Skeletal muscle cell (primary cell): ENCODE measurements around the gene RC3H1.
A peak's percentile ranks its signal among the peaks of the same experiment; 100 is the strongest.
"Not testable (repeated sequence)": the region's sequence is repeated elsewhere in the genome, so short reads cannot be mapped to it uniquely, and the experiment has no call there.

Source experiments
- DNase-seq: peaks from one replicate; pipeline ENCODE4 v3.0.0-alpha.2; 2010; ENCODE audit warnings: low read depth
- H3K4me3 ChIP-seq: 2 replicates; pipeline ENCODE4 v1.5.1; 2011; ENCODE audit warnings: low read depth, mild to moderate bottlenecking, control low read depth, low read length, moderate library complexity

The RC3H1 gene

GRCh38 chr1:174022080-174022975 is at the start of gene RC3H1:
RC3H1 (minus strand) TSS chr1:174022357; CDS start chr1:173992985, 29,372 bp downstream.
- H3K4me3 ChIP-seq, result peak within 1 kb of the TSS; percentile 82
- DNase-seq, result peak; percentile 40

- DNase-seq, result no peak
- no peak overlapping the region for H3K4me3 ChIP-seq
Observed at GRCh38 chr1:174070614-174071013, 48.5 kb upstream of the RC3H1 start.

GRCh38 chr1:174068000-174068399 is 45.8 kb upstream of the RC3H1 start:
- no peak for DNase-seq
- no peak overlapping the region for H3K4me3 ChIP-seq

GRCh38 chr1:174060090-174060489 is 37.9 kb upstream of the RC3H1 start:
- H3K4me3 ChIP-seq, result no peak overlapping the region
- DNase-seq, result no peak

- DNase-seq, result peak; percentile 45
- H3K4me3 ChIP-seq, result no peak overlapping the region
Observed at GRCh38 chr1:174058624-174059023, 36.5 kb upstream of the RC3H1 start.

GRCh38 chr1:174056609-174057008 is 34.5 kb upstream of the RC3H1 start:
- not testable (repeated sequence) for H3K4me3 ChIP-seq, DNase-seq

- not testable (repeated sequence) for H3K4me3 ChIP-seq, DNase-seq
Observed at GRCh38 chr1:174055797-174056196, 33.6 kb upstream of the RC3H1 start.

- DNase-seq, result no peak
- no peak overlapping the region for H3K4me3 ChIP-seq
Observed at GRCh38 chr1:174053826-174054225, 31.7 kb upstream of the RC3H1 start.

- DNase-seq, result no peak
- no peak overlapping the region for H3K4me3 ChIP-seq
Observed at GRCh38 chr1:174052621-174053020, 30.5 kb upstream of the RC3H1 start.

- no peak overlapping the region for H3K4me3 ChIP-seq
- DNase-seq, result peak; percentile 23
Observed at GRCh38 chr1:174051956-174052355, 29.8 kb upstream of the RC3H1 start.

GRCh38 chr1:174049514-174049913 is 27.4 kb upstream of the RC3H1 start:
- no peak overlapping the region for H3K4me3 ChIP-seq
- no peak for DNase-seq

GRCh38 chr1:174044418-174045222 is 22.5 kb upstream of the RC3H1 start:
- no peak for DNase-seq
- no peak overlapping the region for H3K4me3 ChIP-seq

- not testable (repeated sequence) for DNase-seq, H3K4me3 ChIP-seq
Observed at GRCh38 chr1:174042509-174042908, 20.4 kb upstream of the RC3H1 start.

- DNase-seq, result no peak
- H3K4me3 ChIP-seq, result no peak overlapping the region
Observed at GRCh38 chr1:174041369-174041768, 19.2 kb upstream of the RC3H1 start.

- H3K4me3 ChIP-seq, result no peak overlapping the region
Observed at GRCh38 chr1:174040387-174040786, 18.2 kb upstream of the RC3H1 start.

GRCh38 chr1:174039027-174039426 is 16.9 kb upstream of the RC3H1 start:
- H3K4me3 ChIP-seq, result no peak overlapping the region
- DNase-seq, result no peak

More at GRCh38 chr1:174040387-174040786, 18.2 kb upstream of the RC3H1 start:
- DNase-seq, result peak; percentile 89

- H3K4me3 ChIP-seq, result no peak overlapping the region
- DNase-seq, result no peak
Observed at GRCh38 chr1:174036798-174037197, 14.6 kb upstream of the RC3H1 start.

- no peak overlapping the region for H3K4me3 ChIP-seq
- no peak for DNase-seq
Observed at GRCh38 chr1:174036204-174036603, 14.0 kb upstream of the RC3H1 start.

GRCh38 chr1:174032671-174033222 is 10.6 kb upstream of the RC3H1 start:
- H3K4me3 ChIP-seq, result no peak overlapping the region
- no peak for DNase-seq

GRCh38 chr1:174031099-174031498 is 8.9 kb upstream of the RC3H1 start:
- no peak overlapping the region for H3K4me3 ChIP-seq
- no peak for DNase-seq
